Kidney capillary endothelial cell (primary cell): ENCODE results near the gene EPHB1.

Experiments used
- DNase-seq: peaks from one replicate; pipeline ENCODE4 v3.0.0-alpha.2; 2018; ENCODE audit warnings: low spot score

EPHB1 gene

DNA sequence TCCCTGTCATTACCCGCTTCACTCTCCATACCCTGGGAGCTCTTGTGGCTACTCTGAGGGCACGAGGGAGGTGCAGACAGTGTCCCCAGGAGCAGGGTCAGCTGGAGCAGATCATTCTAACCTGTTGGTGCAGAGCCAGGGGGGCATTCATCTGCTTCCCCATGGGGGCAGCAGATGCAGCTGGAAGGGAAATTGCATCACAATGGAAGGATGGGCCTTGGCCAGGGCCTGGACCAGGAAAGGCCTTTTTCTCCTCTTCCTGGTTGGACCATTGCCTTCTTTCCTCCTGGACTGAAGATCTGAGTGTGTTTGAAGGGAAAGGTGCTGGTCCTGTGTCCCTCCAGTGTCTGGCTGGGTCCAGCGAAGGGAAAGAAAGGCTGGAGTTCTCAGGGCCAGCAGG lies 55.7 kb downstream of the EPHB1 start:
- no peak for DNase-seq

GRCh38 chr3:134852132-134852531 lies 57.1 kb downstream of the EPHB1 start:
- no peak for DNase-seq

GRCh38 chr3:134852893-134853351 lies 57.9 kb downstream of the EPHB1 start:
- DNase-seq: no peak

GRCh38 chr3:134854254-134854653 lies 59.2 kb downstream of the EPHB1 start:
- no peak for DNase-seq

DNA sequence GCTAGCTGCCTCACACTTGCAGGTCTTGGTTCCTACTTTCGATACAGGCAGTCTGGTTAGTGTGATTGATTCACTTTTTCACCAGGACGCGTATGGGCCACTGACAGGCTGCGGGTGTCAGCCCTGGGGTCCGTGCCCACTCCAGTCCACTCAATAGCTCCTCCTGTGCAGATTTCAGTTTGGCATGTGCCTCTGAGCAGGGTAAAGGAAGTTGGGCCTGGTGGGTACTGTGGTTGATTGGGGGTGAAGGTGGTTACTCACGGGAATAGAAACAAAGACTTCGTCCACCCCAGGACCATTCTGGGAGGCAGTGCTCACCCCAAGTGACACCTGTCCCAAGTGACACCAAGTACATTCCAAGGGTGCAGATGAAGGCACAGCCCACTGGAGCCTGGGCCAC lies 62.3 kb downstream of the EPHB1 start:
- no peak for DNase-seq

GRCh38 chr3:134857776-134858362 lies 62.8 kb downstream of the EPHB1 start:
- no peak for DNase-seq

GRCh38 chr3:134858441-134859035 lies 63.5 kb downstream of the EPHB1 start:
- DNase-seq: no peak

GRCh38 chr3:134859341-134859740 lies 64.3 kb downstream of the EPHB1 start:
- no peak for DNase-seq

DNA sequence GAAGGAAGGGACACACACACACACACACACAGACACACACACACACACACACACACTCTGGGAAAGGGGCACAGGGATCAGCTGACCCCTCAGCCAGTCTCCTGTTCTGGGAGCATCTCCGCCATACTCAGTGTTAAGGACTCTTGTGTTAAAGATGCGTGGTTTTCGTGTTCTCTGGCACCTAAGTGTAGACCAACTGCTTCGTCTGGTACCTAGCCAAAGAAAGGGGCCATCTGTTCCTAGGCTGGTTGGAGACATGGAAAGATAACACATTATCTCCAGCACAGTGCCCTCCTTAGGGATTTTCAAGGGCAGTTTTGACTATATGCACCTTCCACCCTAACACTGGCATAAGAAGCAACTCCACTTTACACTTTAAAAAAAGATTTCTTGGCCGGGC lies 65.1 kb downstream of the EPHB1 start:
- no peak for DNase-seq

GRCh38 chr3:134863915-134864314 lies 68.9 kb downstream of the EPHB1 start:
- DNase-seq: no peak

- peak; percentile 52 for DNase-seq
Observed at GRCh38 chr3:134864636-134865035, 69.6 kb downstream of the EPHB1 start.

- no peak for DNase-seq
Observed at GRCh38 chr3:134867277-134867676, 72.2 kb downstream of the EPHB1 start.

- no peak for DNase-seq
Observed at GRCh38 chr3:134869153-134869726, 74.2 kb downstream of the EPHB1 start.

DNA sequence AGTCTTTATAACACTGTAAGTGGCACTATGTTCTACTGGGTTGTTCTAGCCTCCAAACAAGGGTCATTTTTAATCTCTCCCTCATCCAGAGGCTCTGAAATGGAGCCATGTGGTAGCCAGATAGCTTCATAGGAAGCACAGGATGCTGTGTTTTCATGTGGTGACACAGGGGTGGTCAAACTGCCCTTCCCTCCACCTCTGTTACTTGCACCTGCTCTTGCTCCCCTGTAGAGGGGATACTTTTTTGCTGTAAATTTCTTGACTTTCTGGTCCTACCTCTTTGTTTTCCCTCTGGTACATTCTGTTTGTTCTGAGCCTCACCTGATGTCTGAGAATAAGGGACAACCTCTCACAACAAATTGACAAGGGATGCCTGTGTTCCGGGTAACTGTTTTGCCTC lies 76.8 kb downstream of the EPHB1 start:
- DNase-seq: no peak

- no peak for DNase-seq
Observed at GRCh38 chr3:134872440-134873388, 77.7 kb downstream of the EPHB1 start.

GRCh38 chr3:134873789-134874188 lies 78.7 kb downstream of the EPHB1 start:
- DNase-seq: no peak

DNA sequence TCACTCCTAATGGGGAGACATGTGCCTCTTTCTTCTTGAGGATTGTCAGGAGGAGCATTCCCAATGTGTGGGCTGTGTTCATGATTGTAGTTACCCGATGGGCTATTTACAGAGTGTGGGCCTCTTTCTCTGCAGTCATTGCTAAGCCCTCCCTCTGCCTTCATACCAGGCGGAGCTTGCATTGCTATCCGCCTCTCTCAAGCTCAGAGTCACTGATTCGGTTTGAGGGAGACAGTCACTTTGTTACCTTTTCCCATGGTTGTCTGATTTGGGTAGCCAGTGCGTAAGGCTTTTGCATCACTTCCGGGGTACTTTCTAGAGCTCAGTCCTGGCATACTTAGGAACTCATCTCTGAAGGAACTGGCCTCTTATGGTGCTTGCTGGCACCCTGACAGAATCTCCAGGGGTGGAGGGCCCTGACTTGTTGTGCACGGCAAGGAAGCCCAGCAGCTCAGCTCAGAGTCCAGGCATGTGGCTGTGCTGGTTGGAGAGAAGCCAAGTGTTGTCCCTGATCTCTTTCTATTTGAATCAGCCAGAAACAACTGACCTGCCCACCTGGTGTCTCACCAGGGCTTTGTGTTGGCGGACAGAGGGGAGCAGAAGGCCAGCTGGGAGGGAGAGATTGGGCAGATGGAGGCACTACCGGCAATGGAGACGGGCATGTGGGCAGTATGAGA lies 79.8 kb downstream of the EPHB1 start:
- DNase-seq: no peak

DNA sequence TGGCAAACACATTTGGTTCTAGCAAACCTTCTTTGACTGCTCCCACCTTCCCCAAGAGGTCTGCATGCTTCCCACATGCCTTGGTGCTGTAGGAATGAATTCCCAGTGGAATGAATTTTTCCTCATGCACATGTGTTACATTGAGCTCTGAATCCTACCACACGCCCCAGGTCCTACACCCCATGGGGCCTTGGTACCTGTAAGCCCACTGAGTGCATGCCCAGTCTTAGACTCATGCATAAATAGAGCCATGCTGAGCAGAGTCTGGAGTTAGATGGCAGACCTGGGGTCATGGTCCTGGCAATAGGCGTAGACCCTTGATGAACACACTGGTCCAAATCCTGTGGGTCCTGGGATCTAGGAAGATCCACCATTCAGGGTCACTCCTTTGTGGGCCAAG lies 81.8 kb downstream of the EPHB1 start:
- DNase-seq: no peak

DNA sequence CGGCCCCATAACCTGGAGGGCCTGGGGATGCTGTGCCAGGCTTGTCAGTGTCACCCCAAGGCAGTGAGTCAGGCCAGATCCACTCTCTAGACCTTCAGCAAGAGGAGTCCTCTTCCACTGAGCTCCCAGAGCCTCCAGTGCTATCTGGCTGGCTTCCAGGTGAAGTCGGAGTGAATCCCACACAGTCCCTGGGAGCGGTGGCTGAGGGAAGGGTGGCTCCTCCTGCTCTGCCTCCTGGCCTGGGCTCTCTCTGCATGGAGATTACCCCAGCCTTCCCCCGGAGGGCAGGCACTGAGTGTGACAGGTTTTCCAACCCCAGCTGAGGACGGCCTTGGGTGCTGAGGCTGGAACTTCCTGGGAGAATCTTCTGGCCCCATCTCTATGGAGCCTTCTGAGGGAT lies 82.7 kb downstream of the EPHB1 start:
- no peak for DNase-seq

DNA sequence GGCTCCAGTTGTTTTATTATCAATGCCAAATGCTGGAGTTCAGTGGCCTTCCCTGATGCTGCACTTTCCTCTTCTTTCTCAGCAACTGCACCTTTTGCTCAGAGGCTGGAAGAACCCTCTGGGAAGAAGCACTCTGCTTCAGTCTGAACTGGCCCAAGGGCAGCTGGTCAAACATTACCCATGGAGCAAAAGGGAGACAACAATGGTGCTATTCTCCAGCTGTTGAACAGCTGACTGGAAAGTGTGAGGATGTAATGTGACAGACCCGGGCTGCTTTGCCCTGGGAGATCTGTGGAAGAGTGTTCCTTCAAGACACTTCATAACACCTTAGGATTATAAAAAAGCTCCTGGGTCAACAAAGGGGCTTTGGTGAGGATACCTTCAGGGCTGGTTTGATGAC lies 84.9 kb downstream of the EPHB1 start:
- no peak for DNase-seq

DNA sequence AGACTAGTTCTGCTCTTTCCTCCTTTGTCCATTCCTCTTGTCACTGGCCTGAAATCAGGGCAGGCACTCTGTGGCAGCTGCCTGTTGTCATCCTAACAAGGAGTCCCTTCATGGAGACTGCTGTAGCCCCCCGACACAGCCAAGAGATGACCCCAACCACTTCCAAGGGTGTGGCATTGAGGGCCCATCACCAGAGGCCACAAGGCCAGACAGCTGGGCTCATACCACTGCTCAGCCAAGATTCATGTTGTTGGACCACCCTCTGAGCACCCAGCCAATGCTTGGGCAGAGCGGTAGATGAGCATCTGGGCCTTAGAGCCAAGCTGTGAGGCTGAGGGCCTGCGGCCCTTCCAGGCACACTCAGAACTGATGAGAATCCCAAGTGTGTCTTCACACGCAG lies 85.4 kb downstream of the EPHB1 start:
- DNase-seq: no peak

DNA sequence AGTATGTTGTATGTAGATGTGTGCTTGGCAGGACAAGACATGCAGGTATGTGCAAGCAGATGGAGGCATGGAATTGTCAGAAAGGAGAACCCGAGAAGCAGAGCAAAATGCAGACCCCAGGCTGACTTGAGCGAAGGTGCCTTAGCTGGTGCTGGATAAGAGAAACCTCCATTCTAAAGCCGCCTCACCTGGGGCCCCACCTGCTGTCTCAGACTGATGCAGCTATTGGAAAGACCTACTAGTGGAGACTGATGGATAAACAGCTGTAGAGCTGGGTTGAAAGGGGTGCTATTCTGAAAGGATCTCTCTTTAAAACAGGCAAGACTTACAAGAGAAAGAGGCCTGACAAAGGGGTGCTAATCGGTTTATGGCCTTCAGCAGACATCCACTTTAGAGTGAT lies 86.2 kb downstream of the EPHB1 start:
- no peak for DNase-seq
